GDM1 (cell line): ENCODE data around the gene UBE2Q2.
"Not testable (repeated sequence)": the region's sequence is repeated elsewhere in the genome, so short reads cannot be mapped to it uniquely, and the experiment has no call there.

Experiments
- DNase-seq: peaks from one replicate; lab custom pipeline; 2025; lab: John Stamatoyannopoulos, UW

UBE2Q2 gene

DNA sequence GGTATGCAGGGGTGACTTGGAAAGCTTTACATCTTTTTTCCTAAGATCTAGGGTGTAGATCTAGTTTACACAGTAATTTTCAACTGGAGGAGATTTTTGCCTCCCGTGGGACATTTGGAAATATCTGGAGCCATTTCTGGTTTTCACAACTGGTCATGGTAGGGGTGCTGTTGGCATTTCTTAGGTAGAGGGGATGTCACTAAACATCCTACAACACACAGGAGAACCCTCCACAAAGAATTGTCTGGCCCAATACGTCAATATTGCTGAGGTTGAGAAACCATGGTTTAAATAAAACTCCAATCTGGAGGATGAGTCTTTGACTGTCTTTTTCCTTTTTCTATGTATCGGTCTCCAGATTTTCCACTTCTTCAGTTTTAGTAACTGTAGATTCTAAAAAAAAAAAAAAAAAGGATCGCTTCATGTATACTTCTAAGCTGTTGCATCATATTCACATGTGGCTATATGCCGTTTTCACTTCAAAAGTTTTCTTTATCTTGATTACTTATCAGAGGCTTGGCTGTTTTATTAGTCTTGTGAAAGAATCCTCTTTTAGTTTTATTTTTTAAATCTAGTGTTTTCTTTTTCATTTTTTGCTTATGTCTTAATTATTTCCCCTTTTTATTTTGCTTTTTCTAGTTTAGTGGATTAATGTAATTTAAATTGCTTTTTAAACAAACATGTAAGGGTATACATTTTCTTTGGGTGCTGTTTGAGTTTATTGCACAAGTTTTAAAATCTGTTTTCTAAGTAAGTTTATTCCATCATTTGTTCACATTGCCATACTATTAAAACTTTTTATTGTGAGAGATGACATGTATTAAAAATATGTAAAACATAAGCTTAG is 21.2 kb downstream of the UBE2Q2 start:
- DNase-seq: no peak

DNA sequence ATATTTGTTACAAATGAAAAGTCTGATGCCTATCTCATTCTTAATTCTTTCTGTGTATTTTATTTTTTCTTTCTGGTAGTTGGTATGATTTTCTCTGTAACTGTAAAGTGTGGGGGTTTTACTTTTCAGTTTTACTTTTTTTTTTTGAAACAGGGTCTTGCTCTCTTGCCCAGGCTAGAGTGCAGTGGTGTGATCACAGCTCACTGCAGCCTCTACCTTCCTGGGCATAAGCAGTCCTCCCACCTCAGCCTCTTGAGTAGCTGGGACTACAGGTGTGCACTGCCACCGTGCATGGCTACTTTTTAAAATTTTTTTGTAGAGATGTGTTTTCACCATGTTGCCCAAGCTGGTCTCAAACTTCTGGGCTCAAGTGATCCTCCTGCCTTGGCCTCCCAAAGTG is 22.8 kb downstream of the UBE2Q2 start:
- not testable (repeated sequence) for DNase-seq

DNA sequence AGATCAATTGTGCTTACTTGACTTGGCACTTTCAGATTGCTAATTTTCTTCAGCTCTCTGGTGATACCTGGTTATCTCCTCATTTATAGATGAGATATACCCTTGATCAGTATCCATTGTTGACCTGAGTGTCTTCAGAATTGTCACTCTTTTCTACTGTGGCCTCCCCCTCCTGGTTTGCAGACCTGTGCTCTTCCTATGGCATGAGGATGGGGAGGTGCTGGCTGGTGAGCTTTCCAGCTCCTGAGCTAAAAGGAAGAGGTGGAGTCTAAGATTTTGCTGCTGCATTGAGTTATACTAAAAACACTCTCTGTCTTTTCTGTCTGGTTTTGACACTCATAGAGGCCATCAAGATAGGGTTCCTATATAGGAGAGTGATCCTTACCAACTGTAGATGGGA is 23.7 kb downstream of the UBE2Q2 start:
- DNase-seq: no peak

DNA sequence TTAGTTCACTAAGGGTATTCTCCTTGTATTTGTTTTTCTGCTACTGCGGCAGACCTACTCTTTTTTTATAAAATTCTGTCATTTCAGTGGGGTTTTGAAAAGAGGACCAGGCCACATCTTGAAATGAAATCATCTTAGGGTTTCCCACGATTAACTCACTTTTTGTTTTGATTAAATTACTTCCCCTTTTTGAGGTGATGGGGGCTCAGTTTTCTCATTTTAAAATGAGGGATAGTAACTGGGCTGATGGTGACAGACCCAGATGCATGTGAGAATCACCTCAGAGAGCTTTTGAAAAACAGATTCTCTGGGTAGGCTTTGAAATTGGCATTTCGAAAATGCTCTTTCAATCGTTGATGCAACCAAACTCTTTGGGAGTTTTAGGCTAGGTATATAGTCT is 24.2 kb downstream of the UBE2Q2 start:
- DNase-seq: no peak

DNA sequence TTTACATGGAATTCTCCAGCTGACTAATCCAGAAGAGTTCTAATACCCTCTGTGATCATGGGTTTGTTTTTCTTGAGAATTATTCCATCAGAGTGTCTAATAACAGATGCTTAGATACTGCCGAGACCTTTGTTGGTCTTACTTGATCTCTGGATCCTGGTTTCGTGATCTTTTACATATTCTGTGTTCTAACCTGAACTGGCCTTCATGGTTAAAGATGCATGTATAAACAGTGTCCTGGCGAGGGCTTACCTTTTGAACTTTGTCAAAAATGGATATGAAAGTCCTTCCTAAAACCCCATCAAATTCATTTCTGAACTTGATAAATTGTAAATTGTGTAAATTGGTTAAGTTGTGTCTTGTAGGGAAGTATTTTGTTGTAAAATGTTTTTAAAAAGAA is 24.8 kb downstream of the UBE2Q2 start:
- DNase-seq: no peak

DNA sequence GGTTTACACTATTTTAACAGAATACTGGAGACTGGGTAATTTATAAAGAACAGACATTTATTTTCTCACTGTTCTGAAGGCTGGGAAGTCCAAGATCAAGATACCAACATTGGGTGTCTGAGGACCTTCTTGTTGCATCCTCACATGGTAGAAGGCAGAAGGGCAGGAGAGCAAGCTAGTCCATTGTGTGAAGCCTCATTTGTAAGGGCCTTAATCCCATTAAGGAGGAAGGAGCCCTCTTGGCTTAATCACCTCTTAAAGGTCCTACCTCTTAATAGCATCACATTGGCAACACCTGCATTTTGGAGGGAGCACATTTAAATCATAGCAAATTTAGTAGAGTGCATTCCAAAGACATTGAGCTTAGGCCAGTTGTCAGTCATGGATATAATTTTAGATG is 26.2 kb downstream of the UBE2Q2 start:
- no peak for DNase-seq

DNA sequence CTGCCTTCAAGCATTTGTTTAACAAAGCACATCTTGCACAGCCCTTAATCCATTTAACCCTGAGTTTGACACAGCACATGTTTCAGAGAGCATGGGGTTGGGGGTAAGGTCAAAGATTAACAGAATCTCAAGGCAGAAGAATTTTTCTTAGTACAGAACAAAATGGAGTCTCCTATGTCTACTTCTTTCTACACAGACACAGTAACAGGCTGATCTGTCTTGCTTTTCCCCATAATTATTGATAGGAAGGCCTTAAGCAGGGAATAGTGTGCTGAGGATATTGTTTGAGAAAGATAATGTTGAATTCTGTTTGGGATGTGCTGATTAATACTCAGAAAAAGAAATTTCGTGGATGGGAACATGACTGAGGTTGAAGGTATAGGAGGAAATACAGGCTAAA is 28.3 kb downstream of the UBE2Q2 start:
- not testable (repeated sequence) for DNase-seq

DNA sequence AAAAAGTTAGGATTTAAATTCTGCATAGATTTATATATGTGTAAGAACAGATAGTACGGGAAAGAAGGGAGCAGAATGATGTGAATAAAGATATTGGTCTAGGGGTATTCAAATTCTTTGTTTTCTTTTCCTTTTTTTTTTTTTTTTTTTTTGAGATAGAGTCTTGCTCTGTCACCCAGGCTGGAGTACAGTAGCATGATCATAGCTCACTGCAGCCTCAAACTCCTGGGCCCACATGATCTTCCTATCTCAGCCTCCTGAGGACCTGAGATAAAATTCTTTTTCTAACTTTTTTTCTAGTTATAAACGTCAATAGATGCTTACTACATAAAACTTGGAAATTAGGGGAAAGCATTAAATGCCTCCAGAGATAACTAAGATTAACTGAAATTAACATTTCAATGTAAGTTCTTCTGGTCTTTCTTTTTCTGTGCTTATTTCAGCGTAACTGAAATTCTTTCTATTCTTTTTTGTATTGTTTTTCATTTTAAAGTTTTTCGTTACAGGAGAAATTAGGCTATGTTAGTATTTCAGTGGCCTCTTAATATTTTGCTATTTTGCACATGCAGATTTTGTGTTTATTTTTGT is 29.2 kb downstream of the UBE2Q2 start:
- no peak for DNase-seq

DNA sequence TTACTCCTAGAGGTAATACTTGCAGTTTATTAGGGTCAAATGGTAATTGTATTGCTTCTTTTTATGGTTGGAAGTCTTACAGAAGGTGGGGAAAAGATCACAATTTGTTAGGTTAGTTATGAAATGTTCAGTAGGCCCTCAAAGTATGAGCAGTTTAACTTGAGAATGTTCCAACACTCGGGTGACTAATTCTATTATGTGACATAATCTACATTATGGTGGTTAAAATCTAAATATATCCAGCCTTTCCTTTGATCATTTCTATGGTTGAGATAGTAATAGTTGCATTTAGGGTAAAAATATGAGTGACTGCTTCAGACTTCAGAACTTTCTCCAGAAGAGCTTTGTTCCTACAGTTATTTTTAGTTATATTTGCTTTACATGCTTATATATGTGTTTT is 40.8 kb downstream of the UBE2Q2 start:
- DNase-seq: no peak

DNA sequence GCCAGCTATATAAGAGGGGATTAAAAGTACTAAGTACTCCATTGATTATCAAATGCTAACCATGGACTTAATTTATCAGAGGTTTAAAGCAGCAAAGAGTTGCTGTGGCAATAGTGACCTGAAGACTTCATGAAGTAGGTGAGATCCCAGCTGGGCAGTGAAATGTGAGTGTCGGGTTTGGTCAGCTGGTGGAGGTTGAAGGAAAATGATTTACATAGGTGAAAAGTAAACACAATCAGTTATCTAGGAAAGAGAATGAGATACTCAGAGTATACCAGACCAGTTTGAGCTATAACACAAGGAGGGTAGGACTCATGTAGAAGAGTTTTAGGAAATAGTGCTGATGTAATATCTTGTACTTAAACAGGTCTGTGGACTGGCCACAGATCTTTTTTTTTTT is 43.9 kb downstream of the UBE2Q2 start:
- no peak for DNase-seq

DNA sequence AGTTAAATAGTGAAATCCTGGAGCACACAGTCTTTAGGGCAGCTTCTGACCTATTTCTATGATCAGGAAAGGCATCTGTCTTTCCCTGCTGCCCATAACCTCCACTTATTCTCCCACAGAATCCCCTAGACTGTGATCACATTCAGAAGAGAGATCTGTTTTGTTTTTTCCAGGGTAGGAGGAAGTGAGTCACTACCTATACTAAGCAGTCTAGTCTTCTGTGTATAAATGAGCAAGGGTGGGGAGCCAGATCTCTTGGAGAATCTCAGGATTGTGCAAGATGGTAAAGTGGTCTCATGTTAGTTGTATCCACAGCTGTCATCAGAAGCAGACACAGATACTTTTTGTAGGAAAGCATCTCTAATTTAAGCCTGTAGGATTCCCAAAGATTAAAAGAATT is 48.6 kb downstream of the UBE2Q2 start:
- DNase-seq: no peak

DNA sequence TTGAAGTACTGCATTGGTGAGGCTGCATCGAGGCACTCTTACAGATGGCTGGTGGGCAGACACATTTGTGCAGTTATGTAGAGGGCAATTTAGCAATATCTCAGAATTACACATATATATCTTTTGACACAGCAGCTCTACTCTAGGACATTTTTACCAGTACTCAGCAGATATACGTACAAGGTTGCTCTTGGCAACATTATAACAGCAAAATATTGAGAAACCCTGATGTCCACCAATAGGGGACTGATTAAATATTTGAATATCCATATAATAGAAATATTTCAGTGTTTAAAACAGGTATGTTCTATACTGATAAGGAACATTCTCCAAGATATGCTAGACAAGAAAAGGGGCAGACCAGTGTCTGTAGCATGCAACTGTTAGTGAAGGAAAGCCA is 52.5 kb downstream of the UBE2Q2 start:
- DNase-seq: no peak

DNA sequence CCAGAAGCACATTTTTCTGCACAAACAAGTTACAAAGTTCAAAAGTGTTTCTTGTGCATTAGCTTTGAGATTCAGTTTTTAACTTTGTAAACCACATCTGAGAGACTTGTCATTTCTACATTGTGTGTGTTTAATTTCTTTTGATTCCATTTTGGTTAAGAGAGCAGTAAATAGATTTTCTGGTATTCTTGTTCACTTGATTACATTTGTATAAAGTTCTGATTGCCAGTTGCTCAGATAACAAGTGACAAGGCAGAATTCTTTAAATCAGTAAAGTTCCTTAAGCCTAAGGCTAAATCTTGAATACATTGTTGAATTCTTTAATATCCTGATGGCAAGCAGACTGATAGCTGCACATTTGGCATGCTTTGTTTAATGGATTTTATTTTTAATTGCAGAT is 57.3 kb downstream of the UBE2Q2 start:
- no peak for DNase-seq

DNA sequence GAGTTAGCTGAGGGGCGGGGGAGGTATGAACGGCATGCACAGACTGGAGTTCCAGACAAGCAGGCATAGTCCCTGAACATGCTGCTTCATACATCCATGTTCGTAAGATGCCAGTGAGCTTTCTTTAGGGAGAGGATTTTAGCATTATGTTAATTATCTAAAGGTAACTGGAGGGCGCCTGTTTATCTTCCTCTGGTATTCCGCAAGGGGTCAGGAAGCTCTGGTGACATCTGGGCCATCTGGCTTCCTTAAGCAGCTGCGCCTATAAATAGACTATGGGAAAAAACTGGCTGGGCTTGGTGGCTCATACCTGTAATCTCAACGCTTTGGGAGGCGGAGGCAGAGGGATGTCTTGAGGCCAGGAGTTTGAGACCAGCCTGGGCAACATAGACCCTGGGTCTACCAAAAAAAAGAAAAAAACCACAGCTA is 58.9 kb downstream of the UBE2Q2 start:
- DNase-seq: no peak

DNA sequence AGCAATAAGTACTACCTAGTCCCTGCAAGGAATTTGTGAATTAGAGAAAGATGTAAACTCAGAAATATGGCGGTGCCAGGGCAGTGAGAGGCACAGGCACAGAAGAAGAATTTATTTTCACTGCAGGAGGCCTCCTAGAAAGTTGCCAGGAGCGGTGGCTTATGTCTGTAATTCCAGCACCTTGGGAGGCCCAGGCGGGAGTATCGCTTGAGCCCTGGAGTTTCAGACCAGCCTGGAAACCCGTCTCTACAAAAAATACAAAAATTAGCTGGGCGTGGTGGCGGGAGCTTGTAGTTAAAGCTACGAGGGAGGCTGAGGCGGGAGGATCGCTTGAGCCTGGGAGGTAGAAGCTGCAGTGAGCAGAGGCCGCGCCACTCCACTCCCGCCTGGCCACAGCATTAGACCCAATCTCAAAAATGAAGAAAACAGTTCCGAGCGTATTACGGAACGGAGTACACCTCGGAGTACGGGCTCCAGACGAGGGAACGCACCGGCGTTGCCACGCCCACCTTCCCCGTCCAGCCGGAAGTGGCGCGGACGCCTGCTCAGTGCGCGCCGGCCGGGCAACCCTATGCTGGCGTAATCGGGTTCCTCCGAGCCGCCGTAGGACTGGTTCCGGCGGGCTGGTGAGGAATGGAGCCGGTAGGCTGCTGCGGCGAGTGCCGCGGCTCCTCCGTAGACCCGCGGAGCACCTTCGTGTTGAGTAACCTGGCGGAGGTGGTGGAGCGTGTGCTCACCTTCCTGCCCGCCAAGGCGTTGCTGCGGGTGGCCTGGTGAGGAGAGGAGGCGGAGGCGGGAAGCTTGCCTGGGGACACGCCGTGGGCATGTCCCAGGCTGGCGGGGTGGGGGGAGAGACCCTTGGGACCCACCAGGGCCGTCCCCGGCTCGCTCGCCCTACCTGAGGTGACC is 60.3 kb downstream of the UBE2Q2 start, which contains the start of gene FBXO22:
Gene FBXO22, plus strand, starts transcription at position 548 of the 909 bp plus-strand sequence. Its CDS starts 86 bp downstream, at position 634.
- peak; percentile 86 for DNase-seq

DNA sequence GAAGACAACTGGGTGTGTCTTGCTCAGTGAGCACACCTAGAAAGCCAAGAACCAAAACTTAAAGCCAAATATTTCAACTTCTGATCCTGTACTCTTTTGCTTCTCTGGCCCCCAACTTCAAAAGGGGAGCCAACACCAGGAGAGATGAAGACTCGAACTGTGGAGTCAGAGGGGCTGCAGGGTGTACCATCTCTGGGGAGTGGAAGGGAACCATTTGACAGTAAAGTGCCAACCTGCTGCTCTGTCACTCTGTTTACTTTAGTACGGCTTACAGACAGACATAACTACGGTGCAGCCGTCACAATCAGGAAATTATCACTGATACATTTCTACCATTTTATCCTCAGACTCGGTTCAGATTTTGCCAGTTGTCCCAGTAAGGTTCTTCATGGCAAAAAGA is 62.0 kb downstream of the UBE2Q2 start:
- no peak for DNase-seq

DNA sequence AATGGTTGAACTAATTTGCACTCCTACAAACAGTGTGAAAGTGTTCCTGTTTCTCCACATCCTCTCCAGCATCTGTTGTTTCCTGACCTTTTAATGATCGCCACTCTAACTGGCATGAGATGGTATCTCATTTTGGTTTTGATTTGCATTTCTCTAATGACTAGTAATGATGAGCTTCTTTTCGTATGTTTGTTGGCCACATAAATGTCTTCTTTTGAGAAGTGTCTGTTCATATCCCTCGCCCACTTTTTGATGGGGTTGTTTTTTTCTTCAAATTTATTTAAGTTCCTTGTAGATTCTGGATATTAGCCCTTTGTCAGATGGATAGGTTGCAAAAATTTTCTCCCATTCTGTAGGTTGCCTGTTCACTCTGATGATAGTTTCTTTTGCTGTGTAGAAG is 67.1 kb downstream of the UBE2Q2 start:
- DNase-seq: not testable (repeated sequence)

DNA sequence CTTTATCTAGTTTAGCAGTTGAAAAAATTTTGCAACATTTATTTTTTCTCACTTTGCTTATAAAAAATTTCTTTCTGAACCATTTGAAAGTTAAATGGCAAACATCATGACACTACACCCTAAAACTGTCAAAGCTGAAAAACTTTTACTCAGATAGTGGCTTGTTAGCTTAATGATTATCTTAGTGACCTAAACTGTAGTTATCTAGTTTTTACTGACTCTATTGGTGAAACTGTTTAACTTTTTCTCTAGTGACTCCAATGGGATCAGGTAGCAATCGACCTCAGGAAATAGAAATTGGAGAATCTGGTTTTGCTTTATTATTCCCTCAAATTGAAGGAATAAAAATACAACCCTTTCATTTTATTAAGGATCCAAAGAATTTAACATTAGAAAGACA is 73.7 kb downstream of the UBE2Q2 start:
- no peak for DNase-seq

DNA sequence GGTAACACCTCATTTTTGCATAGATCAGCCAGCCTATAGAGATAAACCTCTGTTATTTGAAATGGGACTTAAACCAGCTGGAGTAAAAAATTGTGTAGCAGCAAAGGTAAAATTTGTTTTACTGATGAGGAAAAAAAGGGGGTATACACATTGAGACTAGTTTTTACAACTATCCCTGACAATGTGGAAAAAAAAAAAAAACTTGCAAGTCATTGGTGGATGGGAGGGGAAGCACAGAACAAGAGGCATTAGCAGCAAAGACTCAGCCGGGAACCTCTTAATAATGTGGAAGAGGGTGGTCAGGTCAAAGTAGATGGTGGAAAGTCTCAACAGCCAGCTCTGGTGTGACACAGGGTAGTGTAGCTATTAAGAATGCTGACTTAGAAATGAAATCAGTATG is 74.9 kb downstream of the UBE2Q2 start:
- no peak for DNase-seq

DNA sequence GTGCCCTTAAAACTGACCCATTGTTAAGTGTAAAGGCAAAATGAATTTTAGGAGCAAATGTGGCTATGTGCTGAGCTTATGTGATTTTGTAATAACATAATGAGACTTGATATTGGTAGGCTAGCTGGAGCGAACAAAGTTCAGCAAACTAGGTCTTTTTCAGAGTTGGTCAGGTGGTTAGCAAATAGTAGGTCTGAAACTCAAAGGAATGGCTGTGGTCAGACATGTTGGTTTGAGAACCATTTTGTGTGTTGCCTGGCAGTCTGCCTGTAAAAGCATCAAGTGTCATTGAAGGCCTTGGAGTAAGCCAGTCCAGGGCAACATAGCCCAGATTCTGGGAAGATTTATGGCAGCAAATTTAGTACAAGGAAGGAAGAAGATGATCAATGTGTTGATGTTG is 76.8 kb downstream of the UBE2Q2 start:
- no peak for DNase-seq

DNA sequence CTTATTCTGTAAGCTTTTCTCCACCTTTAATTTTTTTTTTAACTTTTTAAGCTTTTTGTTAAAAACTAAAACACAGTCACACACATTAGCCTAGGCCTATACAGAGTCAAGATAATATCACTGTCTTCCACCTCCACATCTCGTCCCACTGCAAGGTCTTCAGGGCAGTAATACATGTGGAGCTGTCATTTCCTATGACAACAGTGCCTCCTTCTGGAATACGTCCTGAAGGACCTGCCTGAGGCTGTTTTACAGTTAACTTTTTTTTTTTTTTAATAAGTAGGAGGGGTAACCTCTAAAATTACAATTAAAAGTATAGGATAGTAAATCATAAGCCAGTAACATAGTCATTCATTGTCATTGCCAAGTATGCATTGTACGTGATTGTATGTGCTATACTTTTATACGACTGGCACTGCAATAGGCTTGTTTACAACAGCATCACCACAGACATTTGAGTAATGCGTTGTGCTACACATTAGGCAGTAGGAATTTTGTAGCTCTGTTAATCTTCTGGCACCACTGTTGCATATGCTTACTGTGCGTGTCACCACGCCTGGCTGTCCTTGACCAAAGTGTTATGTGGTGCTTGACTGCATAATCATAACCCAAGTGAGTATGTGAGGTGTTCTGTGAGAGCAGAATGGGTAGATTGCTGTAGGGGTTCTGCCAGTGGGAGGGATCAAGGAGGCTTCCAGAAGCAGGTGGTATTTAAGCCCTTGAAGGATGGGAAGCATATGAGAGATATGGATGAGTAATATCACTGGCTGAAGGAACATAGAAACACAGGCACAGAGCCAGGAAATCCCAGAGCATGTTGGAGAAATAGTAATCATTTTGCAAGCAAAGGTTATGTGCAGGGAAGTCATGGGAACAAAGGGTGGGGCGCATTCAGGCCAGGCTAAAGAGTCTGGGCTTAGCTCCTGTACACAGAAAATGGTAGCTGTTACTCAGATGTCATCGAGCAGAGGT is 78.8 kb downstream of the UBE2Q2 start:
- DNase-seq: peak; percentile 35
